ENCODE results near the gene KRT4.

GRCh38 chr12:52818388-52818787 lies 4.5 kb upstream of the KRT4 start:
- no peak for TF ChIP-seq POLR2AphosphoS5 (IDR thresholded peaks at IDR 0.05; ENCODE audit: low read depth, low read length)
- TF ChIP-seq POLR2A (IDR thresholded peaks at IDR 0.05; ENCODE audit: low read depth, low read length) = no peak
- no peak for TF ChIP-seq TAF1 (IDR thresholded peaks at IDR 0.05; ENCODE audit: borderline replicate concordance, low read depth, low read length)

Data from GM12892 (cell line).